LNCAP (cell line): Measurements from ENCODE around the gene PNMA8A.

Experiments used
- TF ChIP-seq, protein P1 (sequence below): fragments of 450-650 bp; IDR thresholded peaks from 2 replicates; pipeline ENCODE4 v1.5.1; 2017; ENCODE audit warnings: mild to moderate bottlenecking

PNMA8A gene

DNA sequence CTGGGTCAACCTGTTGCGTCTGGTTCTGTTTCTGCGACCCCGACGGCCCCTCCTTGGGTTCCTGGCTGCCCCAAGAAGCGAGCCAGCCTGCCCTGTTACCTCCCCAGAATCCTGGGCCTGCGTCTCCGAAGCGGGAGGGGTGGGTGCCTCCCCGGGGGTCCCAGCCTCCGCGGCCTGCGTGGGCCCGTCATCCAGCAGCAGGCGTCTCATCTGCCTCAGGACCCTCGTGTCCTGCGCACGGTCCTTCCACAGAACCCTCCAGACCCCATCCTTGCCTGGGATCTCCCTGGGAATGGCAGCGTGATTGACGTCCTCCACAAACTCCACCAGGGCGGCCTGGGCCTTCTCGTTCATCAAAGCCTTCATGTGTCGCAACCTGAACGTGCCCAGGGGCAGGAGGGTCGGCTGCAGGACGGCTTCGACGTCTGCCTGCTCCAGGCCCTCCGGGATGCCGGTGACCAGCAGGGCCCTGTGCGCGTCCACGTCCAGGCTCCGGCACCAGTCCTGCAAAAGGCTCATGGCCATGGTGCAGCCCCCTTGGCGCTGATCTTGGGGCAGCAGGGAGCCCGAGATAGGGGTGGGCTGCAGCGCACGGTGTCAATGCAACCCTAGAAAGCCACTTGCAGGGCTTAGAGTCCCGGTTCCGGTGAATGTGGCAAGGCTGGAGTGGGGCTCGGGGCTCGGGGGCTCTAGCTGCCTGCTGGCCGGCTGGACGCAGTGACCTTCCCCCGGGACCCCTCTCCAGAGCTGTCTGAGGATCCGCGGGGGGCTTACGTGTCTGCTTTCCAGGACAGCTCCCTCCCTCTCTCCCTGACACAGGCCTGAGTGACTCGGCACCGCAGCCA lies 23.8 kb upstream of the PNMA8A start:
- TF ChIP-seq, protein P1, sequence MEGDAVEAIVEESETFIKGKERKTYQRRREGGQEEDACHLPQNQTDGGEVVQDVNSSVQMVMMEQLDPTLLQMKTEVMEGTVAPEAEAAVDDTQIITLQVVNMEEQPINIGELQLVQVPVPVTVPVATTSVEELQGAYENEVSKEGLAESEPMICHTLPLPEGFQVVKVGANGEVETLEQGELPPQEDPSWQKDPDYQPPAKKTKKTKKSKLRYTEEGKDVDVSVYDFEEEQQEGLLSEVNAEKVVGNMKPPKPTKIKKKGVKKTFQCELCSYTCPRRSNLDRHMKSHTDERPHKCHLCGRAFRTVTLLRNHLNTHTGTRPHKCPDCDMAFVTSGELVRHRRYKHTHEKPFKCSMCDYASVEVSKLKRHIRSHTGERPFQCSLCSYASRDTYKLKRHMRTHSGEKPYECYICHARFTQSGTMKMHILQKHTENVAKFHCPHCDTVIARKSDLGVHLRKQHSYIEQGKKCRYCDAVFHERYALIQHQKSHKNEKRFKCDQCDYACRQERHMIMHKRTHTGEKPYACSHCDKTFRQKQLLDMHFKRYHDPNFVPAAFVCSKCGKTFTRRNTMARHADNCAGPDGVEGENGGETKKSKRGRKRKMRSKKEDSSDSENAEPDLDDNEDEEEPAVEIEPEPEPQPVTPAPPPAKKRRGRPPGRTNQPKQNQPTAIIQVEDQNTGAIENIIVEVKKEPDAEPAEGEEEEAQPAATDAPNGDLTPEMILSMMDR: no peak

- TF ChIP-seq, protein P1: no peak
Measured at GRCh38 chr19:46494146-46494940, 23.0 kb upstream of the PNMA8A start.

- TF ChIP-seq, protein P1: no peak
Measured at GRCh38 chr19:46493236-46494145, 22.1 kb upstream of the PNMA8A start.

DNA sequence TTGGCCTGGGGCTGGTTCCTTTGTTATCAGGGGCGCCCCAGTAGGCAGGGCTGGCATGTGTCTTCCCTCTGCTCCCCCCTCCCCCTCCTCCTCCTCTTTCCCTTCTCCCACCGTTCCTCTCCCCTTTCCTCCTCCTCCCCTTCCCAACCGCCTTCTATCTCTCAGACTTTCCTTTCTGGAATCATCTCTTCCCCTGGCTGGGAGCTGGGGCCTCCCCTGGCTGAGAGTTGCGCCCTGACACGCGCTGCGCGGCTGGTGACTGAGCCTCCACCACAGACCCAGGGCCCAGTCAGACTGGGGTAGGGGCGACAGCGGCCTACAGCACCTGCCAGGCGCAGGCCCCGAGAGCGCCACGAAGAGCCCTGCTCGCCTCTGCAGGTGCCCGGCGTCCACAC lies 21.5 kb upstream of the PNMA8A start:
- TF ChIP-seq, protein P1: no peak

DNA sequence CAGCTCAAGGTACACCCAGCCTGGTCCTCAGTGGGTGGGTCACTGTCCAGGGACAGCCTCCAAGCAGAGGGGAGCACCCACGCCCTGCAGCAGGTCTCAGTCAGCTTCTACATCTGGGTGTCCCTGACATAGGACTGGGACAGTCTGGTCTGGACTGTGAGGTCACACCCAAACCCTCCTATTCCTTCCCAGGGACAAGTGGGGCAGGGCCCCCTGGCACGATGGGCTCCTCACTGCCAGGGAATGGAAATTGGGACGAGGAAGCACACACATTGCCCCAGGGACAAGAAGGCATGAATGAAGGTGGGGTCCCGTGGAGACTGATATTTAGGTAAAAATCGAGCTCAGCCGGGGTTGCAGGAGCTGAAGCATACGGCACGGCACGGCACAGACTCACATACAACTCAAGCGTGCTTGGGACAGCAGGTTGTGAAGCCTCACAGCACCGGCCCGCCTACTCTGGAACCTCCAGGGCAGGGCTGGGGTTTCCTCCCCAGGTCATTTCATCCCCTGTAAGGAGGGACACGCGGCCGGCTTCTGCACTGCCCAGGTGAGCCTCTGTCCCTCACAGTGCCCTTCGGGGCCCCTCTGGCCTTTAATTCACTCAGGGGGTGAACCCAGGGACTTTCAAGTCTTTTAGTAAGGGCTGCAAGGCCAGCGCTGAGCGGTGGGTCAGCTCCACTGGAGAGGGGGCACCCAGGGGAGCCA lies 20.8 kb upstream of the PNMA8A start:
- TF ChIP-seq, protein P1: no peak

DNA sequence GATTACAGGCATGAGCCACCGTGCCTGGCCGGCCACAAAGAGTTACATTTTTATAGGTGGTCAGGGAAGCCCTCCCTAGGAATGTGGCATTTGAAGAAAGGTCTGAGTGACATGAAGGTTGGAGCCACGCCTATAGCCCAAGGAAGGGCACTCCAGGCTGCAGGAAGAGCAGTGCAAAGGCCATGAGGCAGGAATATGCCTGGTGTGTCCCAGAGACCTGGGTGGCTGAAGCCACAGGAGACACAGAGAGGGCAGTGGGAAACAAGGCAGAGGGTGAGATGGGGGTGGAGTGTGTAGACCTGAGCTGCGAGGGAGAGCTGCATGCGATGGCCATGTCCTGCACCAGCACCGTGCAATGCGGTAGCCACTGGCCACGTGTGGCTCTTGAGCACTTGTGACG lies 19.4 kb upstream of the PNMA8A start:
- TF ChIP-seq, protein P1: no peak
